Osteoblast (primary cell): ENCODE results near the gene GNAT2. TPM values are rescaled to one million over a fixed set of nuclear protein-coding genes. Genes with fewer than 3 reads are reported as not detected.

Experiments used
- DNase-seq: peaks from one replicate; pipeline ENCODE4 v3.0.0; 2011; ENCODE audit warnings: low spot score, mixed read lengths; ENCODE audit not compliant: insufficient read length; ENCODE audit errors: missing footprints
- H2AFZ ChIP-seq: 2 replicates; pipeline ENCODE4 v1.6.0; 2011; ENCODE audit warnings: mild to moderate bottlenecking, low read length
- H3K27ac ChIP-seq: 2 replicates; pipeline ENCODE4 v1.5.1; 2011; ENCODE audit warnings: mild to moderate bottlenecking, low read depth, low read length, moderate library complexity
- H3K27me3 ChIP-seq: 2 replicates; pipeline ENCODE4 v1.6.0; 2012; ENCODE audit warnings: mild to moderate bottlenecking, control low read depth, inconsistent platforms, low read length, moderate library complexity; ENCODE audit not compliant: insufficient read depth
- H3K36me3 ChIP-seq: 2 replicates; pipeline ENCODE4 v1.5.1; 2011; ENCODE audit warnings: mild to moderate bottlenecking, low read length, control low read depth, moderate library complexity; ENCODE audit not compliant: insufficient read depth
- H3K4me1 ChIP-seq: 2 replicates; pipeline ENCODE4 v1.5.1; 2011; ENCODE audit warnings: mild to moderate bottlenecking, low read length, control low read depth, moderate library complexity; ENCODE audit not compliant: insufficient read depth
- H3K4me2 ChIP-seq: 2 replicates; pipeline ENCODE4 v1.6.0; 2011; ENCODE audit warnings: mild to moderate bottlenecking, low read length; ENCODE audit not compliant: insufficient read depth
- H3K4me3 ChIP-seq: fragments of 200-600 bp; sonication (generic); 3 replicates; pipeline ENCODE4 v1.5.1; 2012; ENCODE audit warnings: mild to moderate bottlenecking, low read length, inconsistent platforms; ENCODE audit not compliant: insufficient read depth
- H3K79me2 ChIP-seq: 2 replicates; pipeline ENCODE4 v1.6.0; 2012; ENCODE audit warnings: mild to moderate bottlenecking, low read length, control low read depth, inconsistent platforms; ENCODE audit not compliant: insufficient read depth
- H3K9me3 ChIP-seq: 2 replicates; pipeline ENCODE4 v1.5.1; 2011; ENCODE audit warnings: low read depth, low read length, control low read depth
- H4K20me1 ChIP-seq: 2 replicates; pipeline ENCODE4 v1.6.0; 2012; ENCODE audit warnings: mild to moderate bottlenecking, low read length, control low read depth; ENCODE audit not compliant: insufficient read depth
- CTCF ChIP-seq: IDR thresholded peaks from 2 replicates; pipeline ENCODE4 v1.5.1; 2011; ENCODE audit warnings: mild to moderate bottlenecking, low read depth, low read length, moderate library complexity; ENCODE audit errors: extremely low read depth
- total RNA-seq: library from RNA; depleted of rRNA; stranded (reverse); fragments of >200 nt; gene quantifications from 2 replicates; pipeline ENCODE4 v1.2.3, GENCODE V29; 2012

Gene GNAT2
- total RNA-seq, 1 donor: 0.72 TPM

DNA sequence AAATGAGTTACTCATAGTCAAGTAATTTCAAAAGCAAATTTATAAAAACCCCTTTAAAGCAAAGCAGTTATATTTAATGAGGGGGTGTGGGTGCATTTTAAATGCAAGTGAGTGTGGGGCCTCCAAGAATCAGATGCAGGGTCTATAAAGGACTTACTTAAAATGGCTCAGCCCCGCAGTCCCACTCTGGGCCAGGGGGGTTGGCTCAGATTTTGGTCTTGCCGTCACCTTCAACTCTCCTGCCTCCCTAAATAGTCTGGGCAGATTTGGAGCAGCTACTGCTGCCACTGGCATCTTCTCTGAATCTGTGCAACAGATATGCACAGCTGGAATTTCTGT is 16.4 kb upstream of the GNAT2 start:
- H3K79me2 ChIP-seq: no peaks in the 10 kb centered on the region
- peak overlapping the region; percentile 2 for H3K4me2 ChIP-seq
- H3K27me3 ChIP-seq: no peaks in the 10 kb centered on the region
- H2AFZ ChIP-seq: no peak overlapping the region
- TF ChIP-seq CTCF: no peak
- H3K27ac ChIP-seq: peak overlapping the region; percentile 18
- no peaks in the 10 kb centered on the region for H3K9me3 ChIP-seq
- no peak for DNase-seq
- peaks cover 12% of the 10 kb centered on the region for H3K4me1 ChIP-seq
- peaks cover 7% of the 10 kb centered on the region for H4K20me1 ChIP-seq
- no peak overlapping the region for H3K4me3 ChIP-seq
- H3K36me3 ChIP-seq: peaks cover 22% of the 10 kb centered on the region

DNA sequence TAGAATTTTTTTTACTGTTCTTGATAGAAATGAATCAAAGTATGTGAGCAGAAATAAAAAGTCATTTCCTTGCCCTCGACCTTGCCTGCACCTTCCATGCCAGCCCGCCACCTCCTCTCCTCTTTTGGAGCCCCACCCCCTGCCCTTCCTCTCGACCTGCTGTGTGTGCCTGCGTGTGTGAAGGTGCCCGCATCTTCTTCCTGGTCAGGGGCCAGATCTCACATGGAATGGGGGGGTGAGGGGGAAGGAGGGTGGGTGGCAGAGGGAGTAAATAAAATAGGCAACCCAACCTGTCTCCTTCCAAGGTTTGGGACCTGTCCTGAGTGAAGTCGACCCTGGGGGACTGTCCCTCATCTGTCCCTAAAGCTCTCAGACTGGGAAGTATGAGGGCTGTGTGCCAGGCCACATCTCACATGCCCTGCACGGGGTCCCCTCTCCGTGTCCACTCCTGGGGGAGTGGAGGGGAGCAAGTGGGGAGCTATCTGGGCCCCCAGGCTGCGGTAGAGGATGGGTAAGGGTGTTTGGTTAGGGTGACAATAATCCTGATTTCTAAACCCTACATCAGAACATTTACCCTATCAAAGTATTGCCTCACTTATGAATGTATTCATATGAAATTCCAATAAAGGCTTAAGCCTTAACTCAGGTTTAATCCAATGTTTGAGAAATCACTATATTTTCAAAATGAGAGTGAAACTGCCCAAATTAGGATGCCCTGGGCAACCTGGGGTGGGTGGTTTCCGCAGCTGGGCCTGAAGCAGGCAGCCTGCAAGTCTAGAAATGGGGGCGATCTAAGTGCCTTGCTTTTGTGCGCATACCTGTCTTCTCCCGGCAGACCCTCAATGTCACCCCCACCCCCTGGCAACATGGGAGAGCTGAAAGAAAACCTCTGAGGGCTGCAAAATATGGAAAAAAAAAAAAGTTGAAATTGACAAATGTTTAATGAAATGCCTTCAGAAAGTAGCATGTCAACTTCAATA is 15.6 kb upstream of the GNAT2 start:
- Histone ChIP-seq H3K27me3 (no peaks in the 10 kb centered on the region), H3K36me3 (peaks cover 26% of the 10 kb centered on the region), H3K4me1 (peaks cover 12% of the 10 kb centered on the region), H3K9me3 (no peaks in the 10 kb centered on the region), H2AFZ (no peak overlapping the region), H3K4me2 (no peak overlapping the region), H3K4me3 (no peak overlapping the region), H3K27ac (no peak overlapping the region), H3K79me2 (no peaks in the 10 kb centered on the region), H4K20me1 (peaks cover 7% of the 10 kb centered on the region)
- TF ChIP-seq CTCF: no peak
- no peak for DNase-seq

DNA sequence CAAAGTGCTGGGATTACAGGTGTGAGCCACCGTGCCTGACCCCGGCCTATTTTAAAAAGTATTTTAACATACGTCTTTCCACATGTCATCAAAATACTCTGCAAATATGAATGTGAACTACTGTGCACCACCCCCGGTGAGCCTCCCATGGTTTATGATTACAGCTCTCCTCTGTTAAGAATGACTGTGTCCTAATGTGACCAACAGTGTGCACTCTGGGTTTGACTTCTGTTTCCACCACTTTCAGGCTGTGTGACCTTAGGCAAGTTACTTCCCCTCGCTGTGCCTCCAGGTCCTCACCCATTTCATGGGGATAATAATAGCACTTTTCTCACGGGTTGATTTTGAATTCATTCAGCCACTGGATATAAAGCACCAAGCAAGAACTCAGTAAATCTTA is 14.9 kb upstream of the GNAT2 start:
- peaks cover 34% of the 10 kb centered on the region for H3K36me3 ChIP-seq
- no peak for TF ChIP-seq CTCF

GRCh38 chr1:109632671-109633346 is 13.4 kb upstream of the GNAT2 start:
- Histone ChIP-seq H3K4me2 (no peak overlapping the region), H3K27me3 (no peaks in the 10 kb centered on the region), H3K9me3 (no peaks in the 10 kb centered on the region), H3K36me3 (peaks cover 47% of the 10 kb centered on the region), H3K4me1 (peaks cover 12% of the 10 kb centered on the region), H4K20me1 (peaks cover 19% of the 10 kb centered on the region), H3K4me3 (no peak overlapping the region), H2AFZ (no peak overlapping the region), H3K27ac (no peak overlapping the region), H3K79me2 (peaks cover 3% of the 10 kb centered on the region)
- no peak for DNase-seq
- TF ChIP-seq CTCF: no peak

More for the DNA sequence above, 14.9 kb upstream of the GNAT2 start:
- Histone ChIP-seq H4K20me1 (peaks cover 12% of the 10 kb centered on the region), H3K9me3 (no peaks in the 10 kb centered on the region), H3K27ac (no peak overlapping the region), H3K4me3 (no peak overlapping the region), H3K79me2 (no peaks in the 10 kb centered on the region), H3K27me3 (no peaks in the 10 kb centered on the region), H2AFZ (no peak overlapping the region), H3K4me1 (peaks cover 12% of the 10 kb centered on the region), H3K4me2 (no peak overlapping the region)
- no peak for DNase-seq
